NCI-H2196 (cell line): Measurements from ENCODE around the gene DDI2.
"Not testable (repeated sequence)": the region's sequence is repeated elsewhere in the genome, so short reads cannot be mapped to it uniquely, and the experiment has no call there.

ENCODE experiments used
- DNase-seq: peaks from one replicate; lab custom pipeline; 2025; ENCODE audit not compliant: unreplicated experiment; lab: John Stamatoyannopoulos, UW

Gene DDI2

GRCh38 chr1:15617173-15618076 is at the start of gene DDI2:
Gene DDI2 (plus strand): TSS chr1:15617458. CDS start chr1:15617671, 213 bp downstream.
- peak; percentile 98 for DNase-seq

DNA sequence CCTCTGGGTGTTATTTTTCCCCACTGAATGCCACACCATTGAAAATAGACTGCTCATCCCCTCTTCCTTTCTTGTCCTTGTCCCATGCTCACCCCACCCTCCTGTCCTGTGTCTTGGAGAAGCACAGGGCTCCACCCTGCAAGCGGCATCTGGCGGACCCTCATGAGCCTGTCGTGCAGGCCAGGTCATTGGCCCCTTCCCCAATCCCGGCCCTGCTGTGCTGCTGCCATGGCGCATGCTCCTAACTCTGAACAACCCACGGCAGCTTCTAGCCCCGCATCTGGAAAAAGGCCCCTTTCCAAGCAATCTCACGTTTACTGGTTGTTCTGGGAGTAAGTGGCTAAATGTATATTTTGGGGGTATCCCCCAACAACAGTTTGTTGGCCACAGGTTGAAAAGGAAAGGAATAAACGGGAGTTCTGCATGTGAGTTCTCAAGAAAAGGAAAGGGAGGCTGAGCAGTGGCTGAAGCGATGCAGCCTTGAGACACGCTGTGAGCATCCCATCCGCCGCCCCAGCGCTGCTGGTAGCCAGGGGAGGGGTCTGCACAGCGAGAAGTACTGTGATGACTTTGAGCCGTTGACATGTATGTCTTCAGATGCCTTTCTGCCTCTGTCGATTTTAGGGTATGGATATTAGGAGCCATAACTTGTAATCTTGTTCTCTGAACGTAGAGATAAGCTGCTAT is 48.7 kb upstream of the DDI2 start:
- DNase-seq, result no peak

- DNase-seq, result no peak
Measured at GRCh38 chr1:15570861-15571260, 46.4 kb upstream of the DDI2 start.

DNA sequence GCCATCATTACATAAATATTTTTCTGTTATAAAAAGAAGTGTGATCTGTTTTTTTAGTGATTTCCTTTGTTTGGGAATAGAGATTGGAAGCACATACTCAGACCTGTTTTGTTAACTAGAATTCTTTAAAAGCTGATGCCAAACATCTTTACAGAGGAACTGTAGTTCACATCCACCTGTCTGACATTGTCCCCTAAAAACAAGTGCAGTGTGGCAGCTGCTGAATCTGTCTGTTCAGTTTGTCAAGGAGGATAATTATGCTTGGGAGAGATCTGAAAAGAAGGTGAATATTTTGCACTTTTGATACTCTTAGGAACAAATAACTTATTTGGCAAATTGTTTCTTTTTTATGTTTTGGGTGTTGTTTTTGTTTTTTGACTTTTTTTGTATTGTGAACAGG is 46.0 kb upstream of the DDI2 start:
- DNase-seq, result no peak

GRCh38 chr1:15573477-15573876 is 43.8 kb upstream of the DDI2 start:
- no peak for DNase-seq

GRCh38 chr1:15574741-15575140 is 42.5 kb upstream of the DDI2 start:
- peak; percentile 9 for DNase-seq

GRCh38 chr1:15575549-15576150 is 41.6 kb upstream of the DDI2 start:
- no peak for DNase-seq

DNA sequence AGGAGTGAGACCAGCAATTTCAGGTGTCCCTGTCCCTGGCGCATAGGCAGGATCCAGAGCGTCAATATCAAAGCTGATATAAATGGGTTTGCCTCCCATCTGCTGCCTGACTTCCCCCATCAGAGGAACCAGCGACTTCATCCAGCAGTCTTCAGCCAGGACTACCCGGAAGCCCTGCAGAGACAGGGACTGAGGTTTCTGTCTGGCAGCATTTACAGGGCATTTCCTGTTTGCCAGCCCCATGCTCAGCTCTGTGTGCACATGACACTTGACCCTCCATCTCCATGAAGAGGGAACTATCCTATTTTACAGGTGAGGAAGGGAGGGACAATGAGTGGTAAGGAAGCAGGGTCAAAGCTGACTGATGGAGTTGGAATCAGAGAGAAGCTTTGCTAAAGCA is 39.6 kb upstream of the DDI2 start:
- peak; percentile 29 for DNase-seq

DNA sequence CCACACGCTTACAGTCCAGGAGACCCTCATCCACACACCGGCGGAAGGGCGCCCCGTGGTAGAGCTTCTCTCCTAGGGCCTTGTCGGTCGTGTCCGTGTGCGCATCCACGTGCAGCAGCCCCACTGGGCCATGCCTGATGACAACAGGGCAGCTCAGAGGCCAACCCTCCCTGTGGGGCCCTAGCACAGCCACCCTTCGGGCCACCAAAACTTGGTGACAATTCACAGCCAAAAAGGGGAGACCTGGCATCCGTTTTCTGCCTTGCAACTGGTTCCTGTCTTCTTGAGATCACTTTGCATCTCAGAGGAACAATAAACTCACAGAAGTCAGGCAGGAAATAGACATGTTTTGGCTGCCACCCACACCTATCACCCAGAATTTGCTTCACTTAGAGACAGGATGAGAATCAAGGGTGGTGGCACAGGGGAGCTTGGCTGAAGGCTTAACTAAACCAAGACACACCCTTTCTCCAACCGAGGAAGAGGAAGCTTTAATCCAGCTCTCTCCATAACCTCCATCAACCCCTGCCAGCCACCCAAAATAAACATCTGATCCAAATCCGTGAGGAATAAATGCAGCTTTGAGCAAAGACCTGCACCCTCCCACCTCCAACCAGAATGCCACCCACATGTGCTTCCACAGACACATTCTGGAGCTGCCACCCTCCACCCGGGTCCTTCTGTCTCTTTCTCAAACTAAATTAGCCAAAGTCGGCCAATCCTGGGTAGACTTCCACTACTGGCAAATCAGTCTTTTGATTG is 38.2 kb upstream of the DDI2 start:
- no peak for DNase-seq

DNA sequence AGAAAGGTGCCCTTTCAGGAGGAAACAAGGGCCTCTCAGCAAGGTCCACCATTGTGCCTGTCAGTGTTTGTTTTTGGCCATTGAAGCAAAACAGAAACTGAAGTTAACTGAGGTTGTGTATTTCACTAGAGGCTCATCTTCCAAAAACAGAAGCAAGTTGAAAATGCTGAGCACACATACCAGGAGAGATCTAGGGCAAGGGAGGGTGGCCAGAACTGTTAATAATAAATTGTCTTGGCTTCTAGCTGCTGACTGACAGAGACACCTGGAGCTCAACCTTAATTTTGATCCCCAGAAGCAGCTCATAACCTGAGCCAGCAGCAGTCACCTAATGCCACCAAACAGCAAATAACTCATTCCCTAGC is 37.6 kb upstream of the DDI2 start:
- DNase-seq, result no peak

- no peak for DNase-seq
Measured at GRCh38 chr1:15583016-15583706, 34.1 kb upstream of the DDI2 start.

DNA sequence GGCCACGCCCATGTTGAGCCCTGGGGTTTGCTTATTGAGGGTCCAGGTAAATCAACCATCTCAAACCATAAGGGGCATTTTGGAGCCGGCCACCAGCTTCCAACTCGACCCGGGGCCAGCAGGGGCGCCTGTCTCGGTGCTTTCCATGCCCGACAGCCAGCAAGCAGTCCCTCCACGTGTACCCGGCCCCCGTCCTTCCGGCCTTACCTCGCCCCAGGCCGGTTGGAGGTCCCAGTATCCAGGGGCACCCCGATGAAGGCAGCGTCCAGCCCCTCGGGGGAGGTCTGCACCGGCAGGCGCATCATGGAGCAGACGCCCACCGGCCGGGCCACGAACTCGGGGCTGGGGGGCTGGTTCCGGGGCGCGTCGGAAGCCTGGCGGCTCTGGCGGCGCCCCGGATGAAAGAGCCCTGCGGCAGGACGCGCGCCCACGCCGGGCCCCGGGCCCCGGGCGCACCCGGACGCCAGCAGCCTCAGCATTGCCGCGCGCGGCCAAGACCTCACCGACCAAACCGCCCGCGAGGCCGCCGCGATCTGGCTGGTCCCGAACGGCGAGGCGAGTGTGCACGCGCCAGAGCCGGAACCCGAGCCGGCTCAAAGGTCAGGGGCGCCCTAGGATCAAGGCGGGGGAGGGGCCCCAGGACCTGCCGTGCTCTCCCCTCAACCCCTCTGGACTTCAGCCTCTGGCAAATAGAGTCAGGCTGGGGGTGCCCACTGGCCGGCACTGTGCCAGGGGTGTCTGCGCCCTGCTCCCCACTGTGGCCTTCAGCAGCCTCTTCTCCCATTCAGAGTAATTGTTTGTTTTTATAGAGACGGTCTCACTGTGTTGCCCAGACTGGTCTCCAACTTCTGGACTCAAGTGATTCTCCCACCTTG is 32.5 kb upstream of the DDI2 start, which contains the start of gene AGMAT:
Gene AGMAT, minus strand, starts transcription at position 563 of the 875 bp plus-strand sequence. Its CDS starts 84 bp downstream, at position 479.
- DNase-seq, result no peak

DNA sequence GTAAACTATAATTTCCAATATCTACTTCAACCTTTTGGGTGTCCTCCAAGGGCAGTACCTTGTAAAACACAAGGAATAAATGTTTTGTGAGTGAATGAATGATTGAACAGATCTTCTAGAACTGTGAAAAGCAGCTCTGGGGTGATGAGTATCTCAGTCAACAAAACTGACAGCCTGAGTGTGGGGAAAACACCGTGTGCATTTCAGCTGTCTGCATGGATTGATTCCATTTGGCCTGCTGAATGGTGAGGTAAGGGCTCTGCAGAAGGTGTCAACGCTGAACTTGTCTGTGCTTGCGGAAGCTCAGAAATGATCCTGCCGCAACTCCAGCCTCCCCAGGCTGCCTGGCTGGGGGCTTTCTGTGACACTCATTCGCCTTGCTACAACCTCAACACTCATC is 25.0 kb upstream of the DDI2 start:
- no peak for DNase-seq

- no peak for DNase-seq
Measured at GRCh38 chr1:15595809-15596617, 21.2 kb upstream of the DDI2 start.

DNA sequence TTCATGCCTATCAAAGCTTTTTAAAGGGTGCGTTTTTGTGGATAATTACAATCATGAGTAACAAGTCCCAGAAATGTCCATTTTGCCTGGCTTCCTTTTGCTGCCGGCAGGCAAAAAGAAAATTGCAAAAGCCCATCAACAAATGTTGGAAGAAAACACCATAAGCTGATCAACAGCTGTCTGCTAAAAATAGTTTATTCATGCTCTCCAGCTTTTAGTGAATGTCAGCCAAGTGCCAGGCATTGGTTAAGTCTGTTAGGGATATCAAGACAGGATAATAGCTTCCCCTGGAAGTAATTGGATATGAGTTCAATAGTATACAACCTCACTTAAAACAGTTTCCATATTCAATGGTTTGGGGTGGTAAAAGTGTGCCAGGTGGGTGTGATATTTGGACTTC is 18.8 kb upstream of the DDI2 start:
- DNase-seq, result no peak

- peak; percentile 99 for DNase-seq
Measured at GRCh38 chr1:15603050-15603965, 13.9 kb upstream of the DDI2 start.

DNA sequence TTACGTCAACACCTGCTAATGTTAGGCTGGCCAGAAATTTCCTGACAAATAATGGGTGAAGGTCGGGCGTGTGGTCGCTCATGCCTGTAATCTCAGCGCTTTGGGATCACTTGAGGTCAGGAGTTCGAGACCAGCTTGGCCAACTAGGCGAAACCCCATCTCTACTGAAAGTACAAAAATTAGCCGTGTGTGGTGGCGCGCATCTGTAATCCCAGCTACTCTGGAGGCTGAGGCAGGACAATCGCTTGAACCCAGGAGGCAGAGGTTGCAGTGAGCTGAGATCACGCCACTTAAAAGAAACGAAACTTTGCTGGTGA is 13.3 kb upstream of the DDI2 start:
- DNase-seq, result not testable (repeated sequence)

DNA sequence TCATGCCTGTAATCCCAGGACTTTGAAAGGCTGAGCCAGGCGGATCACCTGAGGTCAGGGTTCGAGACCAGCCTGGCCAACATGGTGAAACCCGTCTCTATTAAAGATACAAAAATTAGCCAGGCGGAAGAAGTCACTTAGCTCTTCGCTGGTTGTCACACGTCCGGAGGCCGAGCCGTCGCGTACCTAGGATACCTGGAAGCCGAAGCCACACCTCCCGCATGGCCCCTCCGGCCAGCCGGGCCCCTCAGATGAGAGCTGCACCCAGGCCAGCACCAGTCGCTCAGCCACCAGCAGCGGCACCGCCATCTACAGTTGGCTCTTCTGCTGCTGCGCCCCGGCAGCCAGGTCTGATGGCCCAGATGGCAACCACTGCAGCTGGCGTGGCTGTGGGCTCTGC is 12.9 kb upstream of the DDI2 start:
- DNase-seq, result not testable (repeated sequence)
